ENCODE measurements around the gene SH3BP5L. TPM values are rescaled to one million over a fixed set of nuclear protein-coding genes. Genes with fewer than 3 reads are reported as not detected.

SH3BP5L gene
- total and polyA plus RNA-seq, 2 of the 13 experiments (the other 11 are each of a cell fraction or from before 2014, with no cell fraction given): 10.3 to 14.9 TPM

DNA sequence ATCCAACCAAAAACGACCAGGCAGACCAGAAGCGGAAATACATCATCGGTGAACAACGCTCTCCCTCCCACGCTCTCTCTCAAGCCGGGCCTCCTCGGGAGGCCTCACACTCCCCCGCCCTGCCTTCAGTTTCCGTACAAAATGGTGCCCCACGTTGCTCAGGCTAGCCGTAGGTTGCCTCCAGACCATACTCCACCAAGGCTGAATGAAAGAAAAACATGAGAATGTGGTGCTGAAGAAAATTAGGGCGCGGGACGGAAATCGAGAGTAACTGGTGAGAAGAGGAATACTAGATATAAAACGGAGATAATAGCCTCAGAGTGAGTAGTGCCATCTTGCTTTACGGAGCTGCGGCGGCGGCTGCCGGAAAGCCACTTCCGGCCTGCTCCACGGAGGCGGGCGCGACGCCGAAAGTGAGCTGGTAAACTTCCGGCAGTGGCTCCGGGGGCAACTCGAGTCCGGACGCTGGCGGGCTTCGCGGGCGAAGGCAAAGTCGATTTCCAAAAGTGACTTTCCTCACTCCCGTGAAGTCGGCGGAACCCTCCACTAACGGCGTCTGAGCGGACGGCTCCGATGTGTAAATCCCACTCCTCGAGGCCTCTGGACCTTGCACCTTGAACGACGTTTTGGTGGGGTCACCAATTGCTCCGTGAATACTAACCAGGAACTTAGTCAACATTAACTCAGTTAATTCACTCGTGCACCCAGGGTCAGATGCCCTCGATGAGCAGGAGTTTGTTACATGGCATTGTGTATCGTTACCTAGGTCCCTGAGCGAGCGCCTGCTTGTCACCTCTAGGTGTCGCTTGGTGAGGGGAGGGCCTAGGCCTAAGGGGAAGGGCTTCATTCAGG is at the start of gene SH3BP5L (continued):
- TF ChIP-seq, protein P1, sequence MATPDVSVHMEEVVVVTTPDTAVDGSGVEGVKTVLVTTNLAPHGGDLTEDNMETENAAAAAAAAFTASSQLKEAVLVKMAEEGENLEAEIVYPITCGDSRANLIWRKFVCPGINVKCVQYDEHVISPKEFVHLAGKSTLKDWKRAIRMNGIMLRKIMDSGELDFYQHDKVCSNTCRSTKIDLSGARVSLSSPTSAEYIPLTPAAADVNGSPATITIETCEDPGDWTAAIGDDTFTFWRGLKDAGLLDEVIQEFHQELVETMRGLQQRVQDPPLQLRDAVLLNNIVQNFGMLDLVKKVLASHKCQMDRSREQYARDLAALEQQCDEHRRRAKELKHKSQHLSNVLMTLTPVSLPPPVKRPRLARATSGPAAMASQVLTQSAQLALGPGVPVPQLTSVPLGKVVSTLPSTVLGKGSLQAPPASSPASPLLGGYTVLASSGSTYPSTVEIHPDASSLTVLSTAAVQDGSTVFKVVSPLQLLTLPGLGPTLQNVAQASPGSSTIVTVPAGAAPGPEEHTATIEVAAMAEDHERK (CRISPR knock-in tag; IDR thresholded peaks at IDR 0.05; ENCODE audit: low read depth): no peak; the same call in 1 of the 2 replicates
- TF ChIP-seq CCAR2 (optimal IDR thresholded peaks at IDR 0.05; ENCODE audit: low read depth, low read length): peak; percentile 42
- 0 out of 2 replicates have a peak, but pooled peaks have one; percentile 23 for TF ChIP-seq DPF2 (CRISPR knock-in tag; IDR thresholded peaks at IDR 0.05; ENCODE audit: borderline replicate concordance, low read depth)
- TF ChIP-seq FOXM1 (CRISPR knock-in tag; IDR thresholded peaks at IDR 0.05): no peak
- TF ChIP-seq, protein P2, sequence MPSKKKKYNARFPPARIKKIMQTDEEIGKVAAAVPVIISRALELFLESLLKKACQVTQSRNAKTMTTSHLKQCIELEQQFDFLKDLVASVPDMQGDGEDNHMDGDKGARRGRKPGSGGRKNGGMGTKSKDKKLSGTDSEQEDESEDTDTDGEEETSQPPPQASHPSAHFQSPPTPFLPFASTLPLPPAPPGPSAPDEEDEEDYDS (CRISPR knock-in tag; IDR thresholded peaks at IDR 0.05): peak; percentile 61; the same call in 1 of the 2 replicates
- peak; percentile 40; the same call in 1 of the 2 replicates for TF ChIP-seq BRD4 (CRISPR knock-in tag; IDR thresholded peaks at IDR 0.05)
- TF ChIP-seq THYN1 (CRISPR knock-in tag; IDR thresholded peaks at IDR 0.05; ENCODE audit: borderline replicate concordance, low read depth): no peak
- TF ChIP-seq ERF (CRISPR knock-in tag; IDR thresholded peaks at IDR 0.05): peak; percentile 68
- peak; percentile 53; the same call in 1 of the 2 replicates for TF ChIP-seq HMG20A (CRISPR knock-in tag; IDR thresholded peaks at IDR 0.05; ENCODE audit: borderline replicate concordance)
- TF ChIP-seq MIXL1 (CRISPR knock-in tag; IDR thresholded peaks at IDR 0.05): 0 out of 2 replicates have a peak, but pooled peaks have one; percentile 29
- TF ChIP-seq RBFOX2 (IDR thresholded peaks at IDR 0.05; ENCODE audit: low read depth, low read length): peak; percentile 92
- no peak for TF ChIP-seq ZNF850 (CRISPR knock-in tag; conservative IDR thresholded peaks at IDR 0.05)
- peak; percentile 69; the same call in 1 of the 2 replicates for TF ChIP-seq ELF1 (CRISPR knock-in tag; IDR thresholded peaks at IDR 0.05)
- TF ChIP-seq ZBTB1 (CRISPR knock-in tag; IDR thresholded peaks at IDR 0.05; ENCODE audit: borderline replicate concordance): no peak
- TF ChIP-seq HOXA9 (CRISPR knock-in tag; IDR thresholded peaks at IDR 0.05; ENCODE audit: borderline replicate concordance): peak; percentile 46; the same call in 1 of the 2 replicates
- TF ChIP-seq KMT2B (CRISPR knock-in tag; IDR thresholded peaks at IDR 0.05): peak; percentile 61; the same call in 1 of the 2 replicates
- peak; percentile 63; the same call in 1 of the 2 replicates for TF ChIP-seq TOE1 (CRISPR knock-in tag; IDR thresholded peaks at IDR 0.05)
- TF ChIP-seq SOX5 (CRISPR knock-in tag; IDR thresholded peaks at IDR 0.05; ENCODE audit: borderline replicate concordance): peak; percentile 49; the same call in 1 of the 2 replicates
- TF ChIP-seq AHR (CRISPR knock-in tag; IDR thresholded peaks at IDR 0.05): peak; percentile 55; the same call in 1 of the 2 replicates
- peak; percentile 62; the same call in 1 of the 2 replicates for TF ChIP-seq HOXA5 (CRISPR knock-in tag; IDR thresholded peaks at IDR 0.05)
- TF ChIP-seq ZNF772 (CRISPR knock-in tag; IDR thresholded peaks at IDR 0.05): peak; percentile 45; the same call in 1 of the 2 replicates
- peak; percentile 65; the same call in 1 of the 2 replicates for TF ChIP-seq TBX3 (IDR thresholded peaks at IDR 0.05; ENCODE audit: borderline replicate concordance)
- peak; percentile 16; the same call in 1 of the 2 replicates for TF ChIP-seq SALL2 (CRISPR knock-in tag; IDR thresholded peaks at IDR 0.05)
- TF ChIP-seq, protein P3, sequence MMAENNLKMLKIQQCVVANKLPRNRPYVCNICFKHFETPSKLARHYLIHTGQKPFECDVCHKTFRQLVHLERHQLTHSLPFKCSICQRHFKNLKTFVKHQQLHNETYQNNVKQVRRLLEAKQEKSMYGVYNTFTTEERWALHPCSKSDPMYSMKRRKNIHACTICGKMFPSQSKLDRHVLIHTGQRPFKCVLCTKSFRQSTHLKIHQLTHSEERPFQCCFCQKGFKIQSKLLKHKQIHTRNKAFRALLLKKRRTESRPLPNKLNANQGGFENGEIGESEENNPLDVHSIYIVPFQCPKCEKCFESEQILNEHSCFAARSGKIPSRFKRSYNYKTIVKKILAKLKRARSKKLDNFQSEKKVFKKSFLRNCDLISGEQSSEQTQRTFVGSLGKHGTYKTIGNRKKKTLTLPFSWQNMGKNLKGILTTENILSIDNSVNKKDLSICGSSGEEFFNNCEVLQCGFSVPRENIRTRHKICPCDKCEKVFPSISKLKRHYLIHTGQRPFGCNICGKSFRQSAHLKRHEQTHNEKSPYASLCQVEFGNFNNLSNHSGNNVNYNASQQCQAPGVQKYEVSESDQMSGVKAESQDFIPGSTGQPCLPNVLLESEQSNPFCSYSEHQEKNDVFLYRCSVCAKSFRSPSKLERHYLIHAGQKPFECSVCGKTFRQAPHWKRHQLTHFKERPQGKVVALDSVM (CRISPR knock-in tag; IDR thresholded peaks at IDR 0.05): peak; percentile 80
- TF ChIP-seq PHF21A (CRISPR knock-in tag; IDR thresholded peaks at IDR 0.05): peak; percentile 51
- 0 out of 2 replicates have a peak, but pooled peaks have one; percentile 70 for TF ChIP-seq ZNF563 (CRISPR knock-in tag; IDR thresholded peaks at IDR 0.05)
- TF ChIP-seq RAD21 (CRISPR knock-in tag; IDR thresholded peaks at IDR 0.05): 0 out of 2 replicates have a peak, but pooled peaks have one; percentile 28
- peak; percentile 44; the same call in 1 of the 2 replicates for TF ChIP-seq ZNF335 (CRISPR knock-in tag; IDR thresholded peaks at IDR 0.05)
